HG03139 (cell line): ENCODE data around the gene GAN.
"Not testable (repeated sequence)": the region's sequence is repeated elsewhere in the genome, so short reads cannot be mapped to it uniquely, and the experiment has no call there.

ENCODE experiments used
- ATAC-seq: cut with Tn5 transposase; IDR thresholded peaks from one replicate; pipeline ENCODE4 v1.9.1; 2021; ENCODE audit not compliant: unreplicated experiment

GAN gene

GRCh38 chr16:81397058-81397878 lies 82.5 kb downstream of the GAN start:
- no peak for ATAC-seq

- ATAC-seq: no peak
These were observed 83.2 kb downstream of the GAN start for GRCh38 chr16:81397879-81398520.

- ATAC-seq: no peak
These were observed 85.1 kb downstream of the GAN start for GRCh38 chr16:81399909-81400308.

- no peak for ATAC-seq
These were observed 86.5 kb downstream of the GAN start for GRCh38 chr16:81401035-81401950.

- ATAC-seq: no peak
These were observed 88.4 kb downstream of the GAN start for GRCh38 chr16:81403208-81403600.

GRCh38 chr16:81403601-81404391 lies 89.0 kb downstream of the GAN start:
- peak; percentile 61 for ATAC-seq

GRCh38 chr16:81405002-81405401 lies 90.2 kb downstream of the GAN start:
- ATAC-seq: not testable (repeated sequence)

GRCh38 chr16:81405702-81406113 lies 90.9 kb downstream of the GAN start:
- ATAC-seq: no peak

- ATAC-seq: no peak
These were observed 93.7 kb downstream of the GAN start for GRCh38 chr16:81408409-81408950.

GRCh38 chr16:81409016-81409556 lies 94.3 kb downstream of the GAN start:
- no peak for ATAC-seq

- ATAC-seq: no peak
These were observed 96.0 kb downstream of the GAN start for GRCh38 chr16:81410643-81411293.

- no peak for ATAC-seq
These were observed 98.7 kb downstream of the GAN start for GRCh38 chr16:81413245-81413990.

- no peak for ATAC-seq
These were observed 101.0 kb downstream of the GAN start for GRCh38 chr16:81415751-81416150.

GRCh38 chr16:81416749-81417148 lies 102.0 kb downstream of the GAN start:
- no peak for ATAC-seq

GRCh38 chr16:81417210-81417609 lies 102.4 kb downstream of the GAN start:
- ATAC-seq: no peak

- ATAC-seq: no peak
These were observed 105.0 kb downstream of the GAN start for GRCh38 chr16:81419806-81420205.

GRCh38 chr16:81421126-81421525 lies 106.4 kb downstream of the GAN start:
- ATAC-seq: no peak

- no peak for ATAC-seq
These were observed 106.8 kb downstream of the GAN start for GRCh38 chr16:81421536-81421935.

- not testable (repeated sequence) for ATAC-seq
These were observed 107.4 kb downstream of the GAN start for GRCh38 chr16:81422153-81422552.
